HG03139 (cell line): ENCODE measurements around the gene NTM.

ENCODE experiments used
- ATAC-seq: cut with Tn5 transposase; IDR thresholded peaks from one replicate; pipeline ENCODE4 v1.9.1; 2021; ENCODE audit not compliant: unreplicated experiment

The NTM gene

DNA sequence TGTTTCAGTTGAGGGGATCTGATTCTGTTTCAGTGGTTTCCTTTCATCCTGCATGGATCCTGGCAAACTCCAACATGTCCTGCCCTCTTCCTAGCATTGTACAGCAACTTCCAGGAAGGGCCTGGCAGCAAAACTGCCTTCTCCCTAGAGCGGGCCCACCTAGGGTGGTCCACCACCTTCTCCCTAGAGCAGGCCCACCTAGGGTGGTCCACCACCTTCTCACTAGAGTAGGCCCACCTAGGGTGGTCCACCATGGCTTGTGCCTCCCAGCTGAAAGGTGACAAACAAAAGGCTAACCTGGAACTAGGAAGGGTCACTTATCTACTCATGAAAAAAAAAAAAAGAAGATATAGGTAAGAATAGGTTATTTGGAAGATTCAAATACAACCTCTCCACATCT, 92.2 kb downstream of the NTM start:
- no peak for ATAC-seq

DNA sequence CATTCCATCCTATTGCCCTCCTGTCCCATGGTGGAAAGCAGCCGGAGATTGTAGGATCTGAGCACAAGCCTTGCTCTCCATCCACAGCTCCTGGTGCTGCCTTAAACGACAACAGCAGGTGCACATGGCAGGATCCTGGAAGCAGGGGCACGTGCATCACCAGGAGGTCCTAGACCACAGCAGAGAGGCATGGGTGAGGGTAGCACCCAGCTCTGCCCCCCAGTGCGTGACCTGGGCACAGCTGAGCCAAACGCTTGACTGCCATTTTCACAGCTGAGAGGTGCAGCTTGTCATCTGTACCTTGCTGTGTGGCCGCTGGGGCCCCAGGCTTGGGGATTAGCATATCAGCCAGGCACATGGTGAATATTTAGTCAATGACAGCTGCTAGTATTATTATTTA, 92.7 kb downstream of the NTM start:
- no peak for ATAC-seq

DNA sequence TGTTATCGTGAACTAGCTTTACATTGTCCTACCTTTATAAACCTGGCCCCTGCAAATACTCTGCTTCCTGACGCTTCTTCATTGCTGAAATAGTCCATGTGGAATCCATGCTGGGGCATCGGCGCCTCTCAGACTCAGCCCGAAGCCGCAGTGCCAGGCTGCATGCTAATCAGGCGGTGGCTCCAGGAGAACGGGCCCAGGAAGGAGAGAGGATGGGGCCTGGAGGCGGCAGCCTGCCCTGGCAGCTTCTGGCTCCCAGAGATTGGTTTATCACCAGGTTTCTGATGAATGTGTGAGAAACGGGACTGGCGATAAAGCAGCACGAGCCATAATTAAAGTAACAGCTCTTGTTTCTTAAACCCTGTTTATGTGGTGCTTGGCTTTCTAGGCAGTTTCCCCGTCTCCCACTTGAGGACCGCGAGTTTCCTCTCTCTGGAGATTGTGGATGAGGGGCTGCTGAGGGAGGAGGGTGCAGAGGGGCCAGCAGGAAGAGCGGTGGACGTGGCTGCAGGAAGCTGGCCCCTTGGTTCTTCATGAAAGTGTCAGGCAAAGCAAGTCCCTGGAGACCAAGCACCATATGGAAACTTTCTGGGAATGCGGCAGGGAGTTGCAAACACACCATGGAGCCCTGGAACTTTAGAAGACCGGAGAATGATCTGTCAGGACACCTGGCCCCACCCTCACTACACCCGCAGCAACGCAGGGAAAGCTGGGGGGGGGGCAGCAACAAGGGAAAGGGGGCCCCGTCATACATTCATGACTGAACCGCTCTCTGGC, 93.4 kb downstream of the NTM start:
- ATAC-seq = no peak

DNA sequence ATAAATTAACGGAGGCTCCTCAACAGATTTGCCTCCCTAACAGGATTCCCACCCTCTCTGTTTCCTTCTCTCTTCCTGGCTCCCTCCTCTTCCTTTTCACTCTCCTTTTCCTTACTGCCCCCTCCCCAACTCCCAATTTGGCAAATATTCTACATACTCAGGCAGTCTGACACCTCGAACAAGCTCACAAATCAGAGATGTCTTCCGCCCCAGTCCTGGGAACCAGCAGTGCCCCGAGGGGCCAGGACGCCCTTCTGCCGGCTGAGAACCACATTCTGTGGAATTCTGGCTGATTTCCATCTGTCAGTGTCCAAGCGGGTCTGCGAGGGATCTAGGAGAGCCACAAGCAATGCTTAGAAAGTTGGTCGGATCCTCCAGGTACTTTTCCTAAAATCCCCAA, 94.0 kb downstream of the NTM start:
- no peak for ATAC-seq

DNA sequence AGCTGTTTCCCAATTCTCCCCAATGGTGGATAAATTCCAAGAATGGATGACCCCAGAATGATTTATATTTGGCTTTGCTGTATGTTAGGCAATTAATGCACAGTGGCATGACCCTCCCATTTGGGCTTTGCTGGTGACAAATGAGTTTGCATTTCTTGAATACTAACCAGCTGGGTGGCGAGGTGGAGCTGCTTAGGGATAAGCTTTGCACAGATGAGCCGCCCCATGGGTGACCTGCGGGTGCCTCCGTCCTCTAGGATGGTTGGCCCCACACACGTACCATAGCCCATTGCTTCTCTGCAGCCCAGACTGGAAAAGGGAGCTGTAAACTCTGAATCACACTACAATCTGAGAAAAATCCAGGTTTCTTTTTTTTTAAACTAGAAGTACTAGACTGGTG, 94.6 kb downstream of the NTM start:
- no peak for ATAC-seq

DNA sequence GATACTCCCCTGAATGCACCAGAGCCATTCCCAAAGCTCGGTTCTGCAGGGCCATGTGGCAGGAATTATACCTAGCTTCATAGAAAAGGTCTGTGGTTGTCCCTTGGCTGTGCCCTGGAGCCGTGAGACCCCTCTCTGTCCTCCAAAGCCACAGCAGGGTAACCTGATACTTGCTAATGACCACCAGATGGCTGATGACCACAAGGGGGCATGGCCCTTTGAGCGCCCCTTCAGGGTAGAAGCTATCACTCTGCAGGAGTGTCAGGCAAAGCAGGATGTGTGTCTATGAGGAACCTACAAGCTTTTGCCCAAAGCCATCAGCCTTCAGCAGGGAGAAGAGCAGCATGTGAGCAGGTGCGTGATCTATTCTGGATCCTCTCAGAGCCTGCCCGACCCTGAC, 95.3 kb downstream of the NTM start:
- ATAC-seq = no peak

DNA sequence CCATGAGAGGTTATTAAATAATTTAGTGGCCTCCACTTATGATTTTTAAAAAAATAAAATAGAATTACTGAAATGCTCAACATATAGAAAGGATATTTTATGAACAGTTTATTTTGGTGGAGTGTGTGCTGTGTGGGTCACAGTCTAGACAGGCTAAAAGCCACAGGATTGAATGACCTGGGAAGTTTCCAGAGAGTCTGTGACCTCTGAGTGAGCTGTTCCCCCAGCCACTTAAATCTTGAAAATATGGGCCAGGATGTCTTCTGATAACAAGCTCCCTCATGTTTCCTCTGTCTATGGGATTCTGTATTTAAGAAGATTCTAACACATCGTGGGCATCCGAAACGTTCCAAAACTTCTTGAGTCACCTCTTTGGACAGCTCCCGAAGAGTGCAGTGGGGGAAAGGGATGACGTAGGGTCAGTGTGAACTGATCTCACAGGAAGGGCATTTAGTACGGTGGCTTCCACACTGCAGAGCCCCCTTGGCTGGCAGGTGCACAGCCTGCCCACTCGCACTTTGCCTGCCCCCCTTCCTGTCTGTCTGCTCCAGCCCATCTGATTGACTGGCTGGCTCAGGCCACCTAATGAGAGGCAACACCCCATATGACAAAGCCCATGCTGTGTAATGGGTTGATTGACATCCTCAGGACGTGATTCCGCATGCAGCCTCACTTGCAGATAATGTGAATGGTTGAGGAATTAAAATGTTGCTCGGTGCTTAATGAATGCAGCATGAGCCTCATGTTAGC, 97.4 kb downstream of the NTM start:
- ATAC-seq = no peak

DNA sequence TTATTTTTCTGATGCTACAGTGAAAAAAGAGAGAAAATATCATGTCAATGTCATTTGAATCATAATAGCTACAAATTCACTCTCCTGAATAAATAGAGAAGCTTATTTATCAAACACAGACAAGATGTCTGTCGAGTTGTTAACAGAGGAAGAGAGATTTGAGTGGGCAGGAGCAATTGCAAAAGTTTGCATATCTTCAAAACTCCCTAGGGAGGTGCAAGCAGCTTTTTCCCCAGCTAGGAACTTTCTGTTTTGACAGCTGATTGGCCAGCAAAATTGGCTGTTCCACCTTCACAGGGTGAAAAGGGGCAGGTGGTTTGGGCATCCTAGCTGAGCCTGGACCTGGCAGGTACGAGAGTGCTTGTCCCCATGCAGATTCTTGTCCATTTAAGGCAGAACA, 98.2 kb downstream of the NTM start:
- ATAC-seq = no peak

DNA sequence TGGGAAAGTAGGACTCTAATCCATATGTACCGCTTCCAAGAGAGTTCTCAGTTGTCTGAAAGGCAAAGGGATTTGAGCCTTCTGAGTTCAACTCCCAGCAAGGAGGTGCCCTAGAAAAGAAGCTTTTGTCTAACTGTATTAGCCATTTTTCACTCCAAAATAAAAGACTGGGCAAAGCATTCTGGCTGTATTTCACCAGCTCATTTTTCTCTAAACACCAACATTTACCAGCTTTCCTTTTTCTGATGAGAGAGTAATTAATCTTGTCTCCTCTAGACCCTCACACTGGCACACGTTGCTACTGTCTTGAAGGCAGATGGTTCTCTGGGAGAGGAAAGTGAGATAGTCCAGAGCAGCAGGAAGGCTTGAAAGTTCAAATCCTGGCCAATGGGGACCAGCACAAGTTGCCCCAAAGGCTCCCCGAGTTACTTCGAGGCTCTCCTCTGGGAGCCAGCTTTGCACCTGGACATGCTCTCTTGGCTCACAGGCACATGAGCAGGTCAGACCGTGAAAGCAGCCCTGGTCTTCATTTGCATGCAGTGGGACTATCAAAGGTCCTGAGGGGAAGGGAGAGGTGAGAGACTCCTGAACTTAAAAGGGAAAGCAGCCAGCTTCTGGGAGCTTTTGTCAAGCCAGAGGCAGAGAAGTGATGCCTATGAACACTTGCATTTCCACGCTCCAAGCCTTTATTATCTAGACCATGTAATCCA, 100.0 kb downstream of the NTM start:
- ATAC-seq = no peak

DNA sequence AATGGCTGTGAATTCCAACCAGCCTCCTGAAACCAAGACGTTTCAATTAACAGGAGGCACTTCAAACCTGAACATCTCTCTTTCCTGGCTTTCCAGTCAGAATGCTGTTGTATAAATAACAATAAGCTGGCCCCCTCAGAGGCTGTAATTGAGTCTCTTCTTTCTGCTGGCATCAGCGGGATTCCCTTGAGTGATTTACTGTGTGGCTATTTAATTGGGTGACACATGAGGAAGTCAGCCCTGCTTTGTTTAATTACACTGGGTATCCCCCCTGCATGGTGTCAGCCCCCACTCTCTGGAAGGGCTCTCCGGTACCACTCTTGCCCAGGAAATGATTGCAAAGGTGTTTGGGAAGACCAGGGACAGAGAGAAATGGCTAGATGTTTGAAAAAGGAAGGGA, 101.6 kb downstream of the NTM start:
- no peak for ATAC-seq

DNA sequence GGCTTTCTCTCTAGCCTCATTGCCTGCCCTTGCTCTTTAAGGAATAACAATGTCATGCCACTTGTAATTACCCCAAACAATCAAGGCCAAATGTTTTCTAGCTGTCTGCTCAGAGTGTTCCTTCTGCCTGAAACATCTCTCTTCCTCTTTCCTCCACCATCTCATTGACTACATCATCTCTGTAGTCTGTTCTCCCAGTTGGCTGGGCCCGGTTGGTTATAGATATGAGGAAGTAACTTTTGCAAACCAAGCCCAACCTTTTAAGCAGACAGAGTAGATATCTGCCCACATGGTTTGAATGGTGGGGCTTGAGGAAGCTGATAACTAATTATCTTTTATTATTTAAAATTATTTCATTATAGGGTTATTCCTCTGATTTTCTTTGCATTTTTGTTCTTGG, 104.5 kb downstream of the NTM start:
- ATAC-seq = no peak

DNA sequence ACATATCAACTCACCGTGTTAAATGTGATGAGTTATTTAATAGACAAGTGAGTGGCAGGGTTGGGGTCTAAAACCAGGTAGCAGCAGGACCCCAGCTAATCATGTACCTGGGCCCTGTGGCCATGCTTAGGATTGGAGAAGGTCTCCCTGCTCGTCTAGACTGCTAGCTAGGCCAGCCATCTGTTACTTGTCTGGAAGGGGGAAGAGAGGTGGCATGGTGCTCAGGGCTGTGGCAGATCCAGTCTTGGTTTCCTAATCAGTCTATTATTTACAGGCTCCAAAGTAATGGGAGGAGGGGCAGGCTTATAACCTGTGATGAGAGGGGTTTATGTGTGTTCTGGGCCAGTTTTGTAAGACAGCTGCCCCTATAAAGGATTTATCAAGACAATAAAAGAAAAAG, 105.9 kb downstream of the NTM start:
- no peak for ATAC-seq

DNA sequence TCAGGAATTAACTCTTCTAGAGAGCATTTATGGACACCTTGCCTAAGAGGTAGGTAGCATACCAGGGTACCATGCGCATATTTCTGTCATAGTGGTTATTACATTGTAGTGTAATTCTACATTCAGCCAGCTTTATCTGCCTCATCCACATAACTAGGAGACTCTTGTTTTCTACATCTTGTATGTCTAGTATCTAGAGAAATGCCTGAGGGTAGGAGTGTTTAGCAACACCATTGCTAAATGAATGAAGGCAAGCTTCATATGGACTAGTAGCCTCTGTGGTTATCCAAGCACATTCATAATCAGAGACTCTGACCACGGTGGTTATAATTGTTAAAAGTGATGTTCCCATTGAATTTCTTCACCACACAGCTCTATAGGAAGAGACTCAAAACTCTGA, 107.9 kb downstream of the NTM start:
- no peak for ATAC-seq

DNA sequence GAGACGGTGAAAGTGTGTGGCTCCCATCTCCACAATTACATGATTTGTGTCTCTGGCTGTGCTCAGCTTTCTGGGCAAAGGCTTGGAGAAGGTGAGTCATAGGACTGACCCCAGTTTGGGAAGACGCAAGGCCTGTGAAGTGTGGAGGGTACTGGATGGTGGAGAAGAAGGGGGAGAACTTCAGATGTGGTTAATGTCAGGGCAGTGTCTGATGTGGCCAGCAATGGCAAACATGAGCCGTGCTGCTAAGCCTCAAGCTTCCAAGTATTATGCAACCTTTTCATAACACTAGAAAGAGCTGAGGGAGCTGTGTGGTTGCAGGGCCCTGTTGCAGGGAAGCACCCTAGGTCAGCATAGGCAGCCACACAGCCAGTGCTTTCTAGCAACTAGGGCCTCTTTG, 110.9 kb downstream of the NTM start:
- no peak for ATAC-seq

DNA sequence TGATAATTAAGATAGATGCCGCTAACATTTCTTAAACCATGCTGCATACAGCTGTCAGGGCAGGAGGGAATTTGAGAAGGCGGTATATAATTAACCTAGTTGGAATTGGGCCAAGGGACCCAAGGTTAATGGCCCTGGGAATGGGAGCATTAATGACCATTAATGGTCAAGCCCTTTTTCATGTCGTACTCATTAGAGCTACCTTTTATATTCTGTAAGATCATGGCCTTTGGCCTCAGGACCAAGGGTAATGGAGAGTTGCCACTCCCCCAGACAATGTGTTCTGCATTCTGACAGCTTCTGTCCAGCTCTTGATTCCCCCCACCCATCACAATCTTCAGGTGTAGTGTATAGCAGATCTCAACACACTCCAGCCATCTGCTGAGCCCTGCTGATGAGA, 111.6 kb downstream of the NTM start:
- no peak for ATAC-seq

DNA sequence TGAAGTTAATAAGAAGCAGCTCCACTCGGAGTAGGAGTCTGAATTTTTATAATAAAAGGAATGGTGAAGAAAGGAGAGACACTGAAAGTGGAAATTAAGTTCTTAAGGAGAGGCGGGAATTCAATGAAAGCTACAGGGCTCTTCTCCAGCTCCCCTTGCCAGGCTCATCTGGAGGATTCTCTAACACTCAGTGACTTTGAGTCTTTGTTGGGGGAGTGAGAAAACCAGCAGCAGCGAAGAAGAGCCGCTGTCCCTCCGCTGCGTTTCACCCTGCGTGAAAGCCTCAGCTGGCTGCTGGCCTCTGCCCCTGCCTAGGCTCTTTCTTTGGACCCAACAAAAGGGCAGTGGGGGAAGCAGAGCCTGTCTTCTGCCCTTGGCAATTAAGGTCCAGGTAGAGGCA, 113.0 kb downstream of the NTM start:
- ATAC-seq = no peak

DNA sequence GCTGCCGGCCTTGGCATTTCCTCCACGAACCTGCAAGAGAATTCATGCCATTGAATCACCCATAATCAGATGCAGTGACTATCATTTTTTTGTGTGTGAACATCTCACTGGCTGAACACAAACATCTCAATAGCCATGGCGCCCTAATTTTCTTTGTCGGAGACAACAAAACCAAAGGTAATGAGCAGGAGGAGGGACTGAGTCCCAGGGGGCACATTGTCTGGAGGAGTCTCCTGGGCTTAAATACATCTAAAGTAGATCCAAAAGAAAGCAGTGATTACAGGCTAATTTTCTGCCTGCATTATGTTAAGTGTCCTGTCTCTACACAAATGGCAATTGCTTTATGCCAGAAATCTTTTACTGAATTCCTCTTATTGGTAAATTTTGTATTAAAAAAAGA, 113.5 kb downstream of the NTM start:
- no peak for ATAC-seq

DNA sequence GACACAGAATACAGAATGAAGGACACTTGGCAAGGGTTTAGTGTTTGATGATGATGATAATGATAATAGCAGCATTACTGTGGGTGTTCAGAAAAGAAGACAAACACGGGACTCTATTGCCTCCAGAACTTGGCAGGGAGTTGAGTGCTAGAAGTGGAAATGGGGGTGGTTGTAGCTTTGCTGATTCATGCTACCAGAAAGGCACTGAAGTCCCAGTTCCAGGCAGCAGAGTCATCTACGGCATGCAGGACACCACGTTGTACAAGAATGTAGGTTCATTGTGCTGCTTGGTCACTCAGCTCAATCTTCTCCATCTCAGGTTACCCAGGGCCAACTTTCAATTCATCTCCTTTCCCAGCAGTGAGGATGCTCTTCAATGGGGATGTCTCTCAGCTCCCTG, 115.7 kb downstream of the NTM start:
- no peak for ATAC-seq

DNA sequence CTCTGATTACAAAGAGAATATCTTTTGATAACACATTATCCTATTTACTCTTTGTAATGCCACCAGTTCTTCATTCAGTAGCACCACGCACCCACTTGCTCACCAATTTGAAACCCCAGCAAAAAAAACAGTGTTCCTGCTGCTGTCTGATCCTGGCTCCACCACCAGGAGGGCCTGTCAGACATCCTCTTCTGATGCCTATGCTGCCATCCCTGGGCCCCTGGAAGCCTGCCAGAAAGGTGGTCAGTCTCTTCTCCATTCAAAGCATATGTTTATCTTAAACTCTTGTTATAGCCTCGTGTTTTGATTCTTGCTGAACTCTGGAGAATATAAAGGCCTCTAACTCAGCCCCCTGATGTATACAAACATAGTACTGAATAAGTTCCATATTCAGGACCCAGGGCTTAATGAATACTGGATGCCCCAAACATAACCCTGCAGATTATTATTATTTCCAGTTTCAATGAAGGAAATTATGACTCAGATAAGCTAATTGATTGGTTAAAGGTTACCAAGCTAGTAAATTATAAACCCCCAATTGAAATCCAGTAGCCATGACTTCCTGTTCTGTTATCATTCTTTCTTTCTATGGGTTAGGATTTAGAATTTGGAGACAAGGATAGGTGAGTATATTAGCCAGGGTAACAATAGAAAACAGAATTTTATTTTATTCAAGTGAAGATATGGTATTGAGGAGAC, 116.7 kb downstream of the NTM start:
- ATAC-seq = no peak

DNA sequence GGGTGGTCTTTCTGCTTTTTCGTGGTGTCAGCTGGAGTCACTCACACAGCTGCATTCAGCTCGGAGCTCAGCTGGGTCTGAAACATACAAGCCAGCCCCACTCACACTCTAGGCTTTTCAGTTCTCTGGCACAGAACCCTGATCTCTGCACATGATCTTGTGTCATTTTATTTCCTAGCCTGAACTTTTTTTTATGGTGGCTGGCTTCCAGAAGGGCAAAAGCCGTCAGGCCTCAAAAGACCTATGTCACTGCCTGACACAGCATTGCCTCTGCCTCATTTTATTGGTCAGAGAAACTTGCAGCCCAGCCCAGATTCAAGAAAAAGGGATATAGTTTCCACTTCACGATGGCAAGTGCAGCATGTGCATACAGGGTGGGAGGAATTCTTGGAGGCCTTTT, 117.8 kb downstream of the NTM start:
- ATAC-seq = no peak

DNA sequence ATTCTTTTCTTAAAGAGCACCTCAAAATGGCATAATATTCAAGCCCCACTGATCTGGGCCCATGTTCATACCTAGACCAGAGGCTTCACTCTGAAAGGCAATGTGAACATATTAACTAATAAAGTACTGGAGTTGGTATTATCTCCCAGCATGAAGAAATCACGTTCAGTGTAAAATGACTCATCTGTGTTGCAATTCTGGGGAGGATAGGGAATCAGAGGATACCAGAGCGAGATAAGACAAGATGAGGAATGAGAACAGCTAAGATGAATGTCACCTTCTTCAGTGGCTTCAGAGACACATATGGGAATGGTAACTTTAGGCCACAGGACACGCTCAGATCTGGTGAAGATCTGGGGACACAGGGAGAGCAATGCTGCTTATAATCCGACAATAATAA, 121.1 kb downstream of the NTM start:
- ATAC-seq = no peak

DNA sequence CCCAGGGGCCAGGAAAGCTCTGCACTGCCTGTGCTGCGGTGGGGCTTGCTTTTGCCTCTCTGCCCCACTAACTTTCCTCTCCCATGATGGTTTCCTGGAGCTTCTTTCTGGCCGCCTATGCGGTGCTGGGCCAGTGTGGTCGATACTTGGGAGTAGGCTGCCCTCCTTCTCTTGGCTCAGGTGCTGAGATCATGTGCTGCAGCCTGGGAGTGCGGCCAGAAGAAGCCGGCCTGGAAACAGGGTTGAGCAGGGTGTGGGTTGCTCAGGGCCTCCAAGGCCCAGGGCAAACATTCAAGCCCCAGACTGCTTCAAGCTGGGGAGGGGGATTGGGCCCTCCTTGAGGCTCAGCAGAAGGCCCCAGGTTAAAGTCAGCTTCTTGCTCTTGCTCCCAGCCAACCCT, 125.0 kb downstream of the NTM start:
- no peak for ATAC-seq
